Large intestine (tissue), 3 donors: ENCODE measurements around the gene MAPK9. TPM values are rescaled to one million over a fixed set of nuclear protein-coding genes. Genes with fewer than 3 reads are reported as not detected.

ENCODE experiments used
- DNase-seq, 2 donors: peaks; one replicate each; pipeline versions ENCODE4 v3.0.0 to v3.0.0-alpha.2; 2013
- H3K27ac ChIP-seq: one replicate; pipeline ENCODE4 v1.5.1; 2013; ENCODE audit warnings: low read length
- H3K27me3 ChIP-seq: 2 replicates; pipeline ENCODE4 v1.6.1; 2013; ENCODE audit warnings: low read length; ENCODE audit not compliant: control insufficient read depth, insufficient read depth
- H3K36me3 ChIP-seq: 2 replicates; pipeline ENCODE4 v1.6.1; 2013; ENCODE audit warnings: low read length; ENCODE audit not compliant: control insufficient read depth, insufficient read depth
- H3K4me1 ChIP-seq: one replicate; pipeline ENCODE4 v1.6.1; 2013; ENCODE audit warnings: low read length; ENCODE audit not compliant: control insufficient read depth, insufficient read depth
- H3K4me3 ChIP-seq: one replicate; pipeline ENCODE4 v1.5.1; 2013; ENCODE audit warnings: low read length
- H3K9me3 ChIP-seq: one replicate; pipeline ENCODE4 v1.6.1; 2013; ENCODE audit warnings: mild to moderate bottlenecking, low read depth, low read length, moderate library complexity; ENCODE audit not compliant: control insufficient read depth
- WGBS: methylation state at CpG from one replicate; pipeline ENCODE4 v1.1.5; 2013; ENCODE audit warnings: low lambda C conversion rate; ENCODE audit not compliant: insufficient coverage; 5-methylcytosine and 5-hydroxymethylcytosine counted together
- polyA plus RNA-seq: library from polyadenylated mRNA; unstranded; fragments of 120-200 nt; gene quantifications from one replicate; pipeline ENCODE4 v1.2.1, GENCODE V29; 2013

MAPK9 gene
- polyA plus RNA-seq, 1 donor = 29.8 TPM

DNA sequence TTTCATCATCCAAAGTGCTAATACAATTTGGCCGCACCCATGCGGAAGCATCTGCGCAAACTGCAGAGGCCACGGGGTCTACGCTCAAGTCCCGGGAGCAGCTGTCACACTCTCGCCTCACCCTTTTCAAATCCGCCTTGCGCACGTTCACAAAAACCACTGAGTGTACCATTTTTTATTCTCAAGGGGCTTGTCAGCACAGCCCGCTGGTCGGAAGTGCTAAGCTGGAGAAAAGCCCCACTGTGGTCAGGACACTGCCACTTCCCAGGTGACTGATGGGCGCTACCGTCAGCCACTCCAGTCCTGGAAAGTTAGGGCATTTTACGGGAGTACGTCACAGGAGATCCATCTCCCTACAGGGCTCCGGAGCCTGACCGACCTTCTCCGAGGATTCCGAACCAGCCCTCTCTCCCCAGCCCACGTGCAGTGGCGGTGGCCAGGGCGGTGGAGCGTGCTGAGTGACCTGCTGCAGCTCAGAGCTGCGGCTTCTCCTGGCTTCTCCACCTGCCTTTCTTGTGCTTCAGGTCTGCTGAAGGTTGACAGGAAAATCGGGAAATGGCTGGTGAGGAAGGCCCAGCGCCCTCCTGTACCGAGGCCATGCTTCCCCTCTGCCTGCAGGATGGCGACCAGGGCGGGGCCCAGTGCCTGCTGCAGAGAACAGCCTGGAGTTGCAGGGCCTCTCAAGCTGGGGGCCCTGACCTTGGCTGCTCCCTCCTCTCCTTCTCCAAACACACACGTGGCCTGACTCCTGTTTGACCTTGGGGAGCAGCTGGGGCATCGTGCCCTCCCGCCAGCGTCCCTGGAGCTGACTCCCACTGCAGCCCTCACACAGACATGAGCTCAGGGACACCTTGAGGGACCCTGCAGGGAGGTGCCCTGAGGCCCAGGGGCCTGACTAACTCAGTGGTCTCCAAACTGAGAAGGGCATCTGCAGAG is 97.2 kb downstream of the MAPK9 start:
- H3K4me1 ChIP-seq = no peaks in the 10 kb centered on the region
- no peak overlapping the region for H3K27ac ChIP-seq
- H3K4me3 ChIP-seq = no peak overlapping the region
- DNase-seq = no peak
- H3K27me3 ChIP-seq = no peaks in the 10 kb centered on the region
- H3K9me3 ChIP-seq = peaks cover 3% of the 10 kb centered on the region
- WGBS = no CpG with 5 or more reads among the region's 34 CpGs
- H3K36me3 ChIP-seq = no peaks in the 10 kb centered on the region

DNA sequence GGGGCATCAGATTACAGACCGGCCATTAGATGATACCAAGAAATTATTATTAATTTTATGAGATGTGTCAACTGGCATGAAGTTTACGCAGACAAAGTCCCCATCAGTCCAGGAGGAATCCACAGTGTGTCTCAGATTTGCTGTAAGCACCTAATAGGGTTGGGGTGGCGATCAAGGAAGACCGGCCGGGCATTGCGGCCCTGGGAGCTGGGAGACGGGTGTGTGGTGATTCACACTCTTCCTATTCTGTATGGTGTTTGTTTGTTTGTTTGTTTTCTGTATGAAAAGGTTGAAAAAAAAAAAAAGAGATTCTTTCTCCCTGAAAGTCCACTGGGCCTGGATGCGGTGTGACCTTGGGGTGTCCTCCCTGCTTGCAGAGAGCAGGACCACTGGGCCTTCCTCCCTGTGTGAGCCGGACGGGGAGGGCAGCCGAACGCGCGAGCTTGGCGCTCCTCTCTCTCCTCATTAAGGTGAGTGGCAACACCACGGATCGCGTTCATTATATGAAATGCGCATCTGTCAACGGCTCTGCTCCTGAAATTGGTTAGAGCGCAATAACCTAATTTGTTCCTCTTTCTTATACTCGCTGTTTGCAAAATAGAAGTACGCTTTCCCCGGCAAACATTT is 98.0 kb downstream of the MAPK9 start:
- no peaks in the 10 kb centered on the region for H3K36me3 ChIP-seq
- no peak overlapping the region for H3K4me3 ChIP-seq
- WGBS = 97% methylated on average over 5 of the region's 24 CpGs
- DNase-seq = no peak
- no peak overlapping the region for H3K27ac ChIP-seq
- H3K27me3 ChIP-seq = no peaks in the 10 kb centered on the region
- no peaks in the 10 kb centered on the region for H3K4me1 ChIP-seq
- peaks cover 3% of the 10 kb centered on the region for H3K9me3 ChIP-seq

DNA sequence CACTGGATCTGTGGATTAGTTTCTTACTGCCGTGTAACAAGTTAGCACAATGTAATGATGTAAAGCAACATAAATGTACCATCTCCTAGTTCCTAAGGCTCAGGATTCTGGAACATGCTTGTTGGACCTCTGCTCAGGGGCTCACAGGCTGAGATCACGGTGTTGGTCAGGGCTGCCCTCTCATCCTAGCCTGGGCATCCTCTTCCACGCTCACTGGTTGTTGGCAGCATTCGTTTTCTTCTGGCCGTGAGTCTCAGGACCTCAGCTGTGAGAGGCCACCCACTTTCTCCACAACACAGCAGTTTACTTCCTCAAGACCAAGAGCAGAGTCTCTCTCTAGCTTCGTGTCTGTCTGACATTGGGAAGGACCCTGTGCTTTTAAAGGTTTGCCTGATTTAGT is 100.2 kb downstream of the MAPK9 start:
- no peaks in the 10 kb centered on the region for H3K4me1 ChIP-seq
- no CpG with 5 or more reads among the region's 6 CpGs for WGBS
- DNase-seq = no peak
- H3K4me3 ChIP-seq = no peak overlapping the region
- H3K27me3 ChIP-seq = no peaks in the 10 kb centered on the region
- H3K27ac ChIP-seq = no peak overlapping the region
- no peaks in the 10 kb centered on the region for H3K36me3 ChIP-seq
- H3K9me3 ChIP-seq = peaks cover 3% of the 10 kb centered on the region

DNA sequence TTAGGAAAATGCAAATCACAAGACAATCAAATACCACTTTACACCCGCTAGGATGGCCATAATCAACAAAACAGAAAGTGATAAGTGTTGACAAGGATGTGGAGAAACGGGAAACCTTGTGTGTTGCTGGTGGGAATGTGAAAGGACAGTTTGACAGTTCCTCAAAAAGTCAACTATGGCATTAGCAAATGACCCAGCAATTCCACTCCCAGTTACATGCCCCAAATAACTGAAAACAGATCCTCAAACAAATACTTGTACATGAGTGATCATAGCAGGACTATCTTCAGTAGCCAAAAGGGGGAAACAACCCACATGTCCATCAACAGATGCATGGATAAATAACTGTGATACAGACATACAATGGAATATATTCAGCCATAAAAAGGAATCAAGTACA is 104.1 kb downstream of the MAPK9 start:
- H3K27ac ChIP-seq = no peak overlapping the region
- no peak overlapping the region for H3K4me3 ChIP-seq
- no peaks in the 10 kb centered on the region for H3K9me3 ChIP-seq
- H3K4me1 ChIP-seq = no peaks in the 10 kb centered on the region
- WGBS = 90% methylated on average over 2 of the region's 2 CpGs
- no peak for DNase-seq
- H3K36me3 ChIP-seq = no peaks in the 10 kb centered on the region
- H3K27me3 ChIP-seq = no peaks in the 10 kb centered on the region

Other genes starting within 250 kb of the MAPK9 start
- 30.4 TPM for gene RNF130, start 220.3 kb downstream of the MAPK9 start, polyA plus RNA-seq
- gene RASGEF1C, start 82.9 kb downstream of the MAPK9 start, polyA plus RNA-seq = 1.3 TPM
- 5.8 TPM for gene GFPT2, start 61.3 kb upstream of the MAPK9 start, polyA plus RNA-seq
- gene CNOT6, start 202.3 kb upstream of the MAPK9 start, polyA plus RNA-seq = 31.8 TPM